Measurements from ENCODE around the gene OR51B4.

- TF ChIP-seq CTCF (IDR thresholded peaks at IDR 0.05; ENCODE audit: extremely low read depth in 1 of 2, insufficient read depth in 1 of 2, low read depth in 1 of 2, low read length in 2 of 2), result no peak
- no peak for TF ChIP-seq EZH2 (IDR thresholded peaks at IDR 0.05; ENCODE audit: borderline replicate concordance, low read depth, low read length, severe bottlenecking)
- no peak for TF ChIP-seq POLR2A (IDR thresholded peaks at IDR 0.05; ENCODE audit: low read depth, low read length)
- TF ChIP-seq POLR2AphosphoS5 (IDR thresholded peaks at IDR 0.05; ENCODE audit: insufficient read depth, low read depth, low read length), result no peak
- no peak for TF ChIP-seq MAX (IDR thresholded peaks at IDR 0.05; ENCODE audit: insufficient read depth, insufficient read length)
- TF ChIP-seq GATA2 (IDR thresholded peaks at IDR 0.05; ENCODE audit: insufficient read depth, insufficient read length, low read depth, low read length), result no peak
Observed at GRCh38 chr11:5297721-5298323, 3.9 kb downstream of the OR51B4 start.
